Astrocyte (in vitro differentiated cells and primary cell): ENCODE data around the gene PLEKHG5.
A peak's percentile ranks its signal among the peaks of the same experiment; 100 is the strongest.

Source experiments
- EZH2 ChIP-seq: IDR thresholded peaks from 2 replicates; pipeline ENCODE4 v1.6.1; 2012; ENCODE audit warnings: mild to moderate bottlenecking, low read length, inconsistent platforms; ENCODE audit not compliant: insufficient read depth
- TF ChIP-seq, protein P1 (sequence below): IDR thresholded peaks from 2 replicates; pipeline ENCODE4 v1.5.1; 2011; ENCODE audit warnings: low read depth, mild to moderate bottlenecking, inconsistent platforms, low read length, moderate library complexity; ENCODE audit not compliant: insufficient read depth

DNA sequence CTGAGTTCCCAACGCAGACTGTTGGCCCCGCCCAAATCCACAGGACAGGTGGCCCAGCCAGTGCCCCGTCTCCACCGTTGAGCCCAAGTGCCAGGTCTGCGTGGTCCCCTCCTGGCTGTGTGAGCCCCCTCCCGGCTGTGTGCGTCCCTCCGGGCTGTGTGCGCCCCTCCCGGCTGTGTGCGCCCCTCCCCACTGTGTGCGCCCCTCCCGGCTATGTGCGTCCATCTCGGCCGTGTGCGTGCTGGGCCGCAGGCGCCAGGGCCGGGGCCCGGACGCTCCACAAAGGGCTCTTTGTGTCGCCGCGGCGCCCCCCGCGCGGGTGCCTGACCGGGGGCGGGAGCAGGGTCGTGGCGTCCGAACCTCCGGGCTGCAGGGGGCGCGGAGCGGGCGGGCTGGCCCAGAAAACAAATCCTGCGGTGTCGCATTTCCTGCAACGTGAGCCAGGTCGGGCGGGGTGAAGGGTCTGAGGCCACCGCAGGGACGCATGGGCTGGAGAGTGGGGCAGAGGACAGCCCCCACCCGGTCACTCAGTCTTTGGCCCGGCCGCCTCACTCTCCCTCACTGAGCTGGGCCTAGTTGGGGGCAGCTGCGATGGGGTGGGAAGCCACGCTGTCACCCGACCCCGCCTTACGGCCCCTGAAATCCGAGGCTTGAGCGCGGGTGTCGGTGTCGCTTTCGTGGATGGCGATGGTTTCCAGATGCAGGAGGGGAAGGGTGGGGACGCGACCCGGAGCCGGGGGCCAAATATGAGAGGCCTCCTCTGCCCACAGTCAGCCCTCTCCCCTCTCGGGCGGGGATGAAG, 44.2 kb downstream of the PLEKHG5 start:
- TF ChIP-seq, protein P1, sequence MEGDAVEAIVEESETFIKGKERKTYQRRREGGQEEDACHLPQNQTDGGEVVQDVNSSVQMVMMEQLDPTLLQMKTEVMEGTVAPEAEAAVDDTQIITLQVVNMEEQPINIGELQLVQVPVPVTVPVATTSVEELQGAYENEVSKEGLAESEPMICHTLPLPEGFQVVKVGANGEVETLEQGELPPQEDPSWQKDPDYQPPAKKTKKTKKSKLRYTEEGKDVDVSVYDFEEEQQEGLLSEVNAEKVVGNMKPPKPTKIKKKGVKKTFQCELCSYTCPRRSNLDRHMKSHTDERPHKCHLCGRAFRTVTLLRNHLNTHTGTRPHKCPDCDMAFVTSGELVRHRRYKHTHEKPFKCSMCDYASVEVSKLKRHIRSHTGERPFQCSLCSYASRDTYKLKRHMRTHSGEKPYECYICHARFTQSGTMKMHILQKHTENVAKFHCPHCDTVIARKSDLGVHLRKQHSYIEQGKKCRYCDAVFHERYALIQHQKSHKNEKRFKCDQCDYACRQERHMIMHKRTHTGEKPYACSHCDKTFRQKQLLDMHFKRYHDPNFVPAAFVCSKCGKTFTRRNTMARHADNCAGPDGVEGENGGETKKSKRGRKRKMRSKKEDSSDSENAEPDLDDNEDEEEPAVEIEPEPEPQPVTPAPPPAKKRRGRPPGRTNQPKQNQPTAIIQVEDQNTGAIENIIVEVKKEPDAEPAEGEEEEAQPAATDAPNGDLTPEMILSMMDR = no peak
- TF ChIP-seq EZH2 = peak; percentile 87
